Neuronal stem cell (in vitro differentiated cells): ENCODE results near the gene TBPL1.

Source experiments
- DNase-seq: peaks from one replicate; pipeline ENCODE4 v3.0.0-alpha.2; 2013; ENCODE audit warnings: low spot score
- H2AFZ ChIP-seq: one replicate; pipeline ENCODE4 v1.6.1; 2013; ENCODE audit warnings: mild to moderate bottlenecking, low read length, inconsistent platforms
- H2AK5ac ChIP-seq: 2 replicates; pipeline ENCODE4 v1.6.1; 2013; ENCODE audit warnings: low read depth, mild to moderate bottlenecking, inconsistent platforms, low read length, moderate library complexity, mixed read lengths
- H2BK120ac ChIP-seq: 2 replicates; pipeline ENCODE4 v1.6.1; 2013; ENCODE audit warnings: low read depth, mild to moderate bottlenecking, inconsistent platforms, low read length, moderate library complexity, mixed read lengths
- H2BK12ac ChIP-seq: one replicate; pipeline ENCODE4 v1.6.1; 2013; ENCODE audit warnings: low read length, inconsistent platforms
- H2BK15ac ChIP-seq: 2 replicates; pipeline ENCODE4 v1.6.1; 2013; ENCODE audit warnings: mild to moderate bottlenecking, low read length, inconsistent platforms, mixed read lengths
- H2BK5ac ChIP-seq: one replicate; pipeline ENCODE4 v1.6.1; 2013; ENCODE audit warnings: inconsistent platforms, mild to moderate bottlenecking, low read length, moderate library complexity
- H3K14ac ChIP-seq: one replicate; pipeline ENCODE4 v1.6.1; 2013; ENCODE audit warnings: low read length, inconsistent platforms
- H3K18ac ChIP-seq: 2 replicates; pipeline ENCODE4 v1.6.1; 2013; ENCODE audit warnings: low read length, inconsistent platforms
- H3K23ac ChIP-seq: 2 replicates; pipeline ENCODE4 v1.6.1; 2013; ENCODE audit warnings: low read depth, mild to moderate bottlenecking, mixed read lengths, low read length, inconsistent platforms; ENCODE audit not compliant: poor library complexity
- H3K27ac ChIP-seq: replicated peaks from 3 replicates; pipeline ENCODE4 v1.5.1; 2013; ENCODE audit warnings: low read length, inconsistent platforms
- H3K27me3 ChIP-seq, 3 experiments: 2 replicates each; pipeline ENCODE4 v1.6.1; 2013; ENCODE audit warnings: low read length in 3 of 3, mild to moderate bottlenecking in 2 of 3, inconsistent platforms in 1 of 3, low read depth in 1 of 3, mixed read lengths in 1 of 3, moderate library complexity in 1 of 3; ENCODE audit not compliant: control insufficient read depth in 3 of 3, insufficient read depth in 3 of 3
- H3K36me3 ChIP-seq, 2 donors: replicated peaks in 1 of 2; 2 replicates each; pipeline ENCODE4 v1.6.1; 2013; ENCODE audit warnings: low read length in 2 of 2; ENCODE audit not compliant: control insufficient read depth in 2 of 2, insufficient read depth in 2 of 2
- H3K4ac ChIP-seq: 2 replicates; pipeline ENCODE4 v1.6.1; 2013; ENCODE audit warnings: inconsistent platforms, mild to moderate bottlenecking, low read length, moderate library complexity
- H3K4me1 ChIP-seq, 2 donors: 1 replicate in 1 of 2; 2 replicates in 1 of 2; pipeline ENCODE4 v1.6.1; 2013; ENCODE audit warnings: low read length in 2 of 2, low read depth in 1 of 2; ENCODE audit not compliant: control insufficient read depth in 2 of 2, insufficient read depth in 1 of 2
- H3K4me2 ChIP-seq: one replicate; pipeline ENCODE4 v1.6.1; 2013; ENCODE audit warnings: mild to moderate bottlenecking, low read length, inconsistent platforms; ENCODE audit not compliant: insufficient read depth, poor library complexity, severe bottlenecking
- H3K4me3 ChIP-seq, 2 donors: 2 replicates each; pipeline ENCODE4 v1.5.1; 2013; ENCODE audit warnings: low read length in 2 of 2, mild to moderate bottlenecking in 2 of 2, inconsistent platforms in 1 of 2, moderate library complexity in 1 of 2
- H3K79me1 ChIP-seq: one replicate; pipeline ENCODE4 v1.6.1; 2013; ENCODE audit warnings: low read depth, mild to moderate bottlenecking, inconsistent platforms, low read length, moderate library complexity
- H3K9ac ChIP-seq: one replicate; pipeline ENCODE4 v1.6.1; 2013; ENCODE audit warnings: mild to moderate bottlenecking, low read depth, low read length, inconsistent platforms; ENCODE audit not compliant: poor library complexity
- H3K9me3 ChIP-seq, 2 donors: replicated peaks in 1 of 2; 2 replicates each; pipeline versions ENCODE3 to v1.6.1; 2013; ENCODE audit warnings: low read length in 2 of 2, mild to moderate bottlenecking in 2 of 2, inconsistent platforms in 1 of 2, low read depth in 1 of 2, mixed read lengths in 1 of 2, moderate library complexity in 1 of 2; ENCODE audit not compliant: control insufficient read depth in 2 of 2, insufficient read depth in 1 of 2
- H4K8ac ChIP-seq: one replicate; pipeline ENCODE4 v1.6.1; 2013; ENCODE audit warnings: low read depth, mild to moderate bottlenecking, inconsistent platforms, low read length, moderate library complexity
- H4K91ac ChIP-seq: one replicate; pipeline ENCODE4 v1.6.1; 2013; ENCODE audit warnings: low read length, low read depth, mild to moderate bottlenecking, inconsistent platforms; ENCODE audit not compliant: poor library complexity
- WGBS, 2 donors: extraction: QIAGEN DNeasy Blood & Tissue Kit; methylation state at CpG; one replicate each; pipeline ENCODE4 v1.1.7; 2013; ENCODE audit warnings: missing lambda C conversion rate in 2 of 2, mixed read lengths in 1 of 2; ENCODE audit not compliant: insufficient read length in 2 of 2, insufficient replicate concordance in 1 of 2; ENCODE audit errors: extremely low coverage in 2 of 2; 5-methylcytosine and 5-hydroxymethylcytosine counted together

Gene TBPL1

DNA sequence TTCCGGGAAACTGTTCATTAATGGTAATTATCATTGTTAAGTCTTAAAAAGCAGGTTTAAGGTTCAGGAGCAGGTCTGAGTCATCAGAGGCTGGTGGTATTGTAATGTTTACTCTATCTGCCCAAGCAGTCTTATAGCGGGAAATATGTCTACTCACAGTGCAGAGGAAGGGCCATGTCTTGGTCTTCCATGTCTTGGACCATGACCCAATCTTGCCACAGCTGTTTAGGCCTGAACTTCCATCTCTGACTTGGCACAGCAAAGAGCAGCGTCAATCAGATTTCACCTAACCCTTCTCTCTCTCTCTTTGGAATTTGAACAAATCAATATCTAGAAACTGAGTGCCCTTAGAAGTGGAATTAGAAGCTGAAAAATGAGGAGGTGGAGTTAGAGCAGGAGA is 73.6 kb downstream of the TBPL1 start:
- WGBS, 2 donors = no CpG with 5 or more reads among the region's 3 CpGs

DNA sequence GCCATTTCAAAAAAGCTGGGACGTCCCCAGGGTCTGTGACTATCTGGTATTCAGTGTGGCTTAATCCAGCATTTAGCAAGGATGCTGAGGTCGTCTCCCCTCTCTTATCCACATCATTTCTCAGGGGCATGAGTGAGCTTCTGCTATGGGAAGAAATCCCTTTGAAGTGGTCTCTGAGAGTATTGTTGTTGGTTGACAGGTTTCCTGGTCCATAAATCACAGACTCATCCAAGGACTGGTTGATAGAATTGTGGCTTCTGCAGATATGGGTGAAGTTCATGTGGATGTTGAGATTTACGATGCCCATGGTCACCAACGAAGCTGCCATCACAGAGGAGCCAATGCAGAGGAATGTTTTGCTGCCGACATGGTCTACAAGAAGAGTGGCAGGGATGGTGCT is 75.4 kb downstream of the TBPL1 start:
- Histone ChIP-seq H2BK5ac (no peak overlapping the region), H3K79me1 (no peaks in the 10 kb centered on the region), H3K4me1 (peaks cover 0 to 6% of the 10 kb centered on the region in 2 donors), H3K14ac (no peak overlapping the region), H2BK15ac (no peak overlapping the region), H3K36me3 (peaks cover 3 to 11% of the 10 kb centered on the region in 2 donors), H2AFZ (no peak overlapping the region), H2BK120ac (no peak overlapping the region), H3K9me3 (peaks cover 0 to 1% of the 10 kb centered on the region in 2 donors), H3K4me3 (no peak overlapping the region), H3K4me2 (no peak overlapping the region), H3K27me3 (no peaks in the 10 kb centered on the region), H2BK12ac (no peak overlapping the region), H3K18ac (no peak overlapping the region), H4K91ac (no peak overlapping the region), H3K4ac (no peak overlapping the region), H4K8ac (no peak overlapping the region), H2AK5ac (no peak overlapping the region), H3K23ac (no peak overlapping the region), H3K9ac (no peak overlapping the region), H3K27ac (no peak overlapping the region)
- no peak for DNase-seq
- no CpG with 5 or more reads among the region's 5 CpGs for WGBS, 2 donors

More for the DNA sequence above, 73.6 kb downstream of the TBPL1 start:
- Histone ChIP-seq H3K14ac (no peak overlapping the region), H3K4me2 (no peak overlapping the region), H3K27ac (no peak overlapping the region), H3K4me3 (no peak overlapping the region), H2AK5ac (no peak overlapping the region), H3K36me3 (peaks cover 3 to 11% of the 10 kb centered on the region in 2 donors), H2BK12ac (no peak overlapping the region), H3K23ac (no peak overlapping the region), H3K4ac (no peak overlapping the region), H2BK5ac (no peak overlapping the region), H4K91ac (no peak overlapping the region), H3K9me3 (peaks cover 0 to 1% of the 10 kb centered on the region in 2 donors), H3K9ac (no peak overlapping the region), H3K27me3 (no peaks in the 10 kb centered on the region), H2BK15ac (no peak overlapping the region), H4K8ac (no peak overlapping the region), H3K79me1 (no peaks in the 10 kb centered on the region), H2AFZ (no peak overlapping the region), H3K4me1 (peaks cover 0 to 6% of the 10 kb centered on the region in 2 donors), H2BK120ac (no peak overlapping the region), H3K18ac (peak overlapping the region; percentile 1)
- DNase-seq = no peak

DNA sequence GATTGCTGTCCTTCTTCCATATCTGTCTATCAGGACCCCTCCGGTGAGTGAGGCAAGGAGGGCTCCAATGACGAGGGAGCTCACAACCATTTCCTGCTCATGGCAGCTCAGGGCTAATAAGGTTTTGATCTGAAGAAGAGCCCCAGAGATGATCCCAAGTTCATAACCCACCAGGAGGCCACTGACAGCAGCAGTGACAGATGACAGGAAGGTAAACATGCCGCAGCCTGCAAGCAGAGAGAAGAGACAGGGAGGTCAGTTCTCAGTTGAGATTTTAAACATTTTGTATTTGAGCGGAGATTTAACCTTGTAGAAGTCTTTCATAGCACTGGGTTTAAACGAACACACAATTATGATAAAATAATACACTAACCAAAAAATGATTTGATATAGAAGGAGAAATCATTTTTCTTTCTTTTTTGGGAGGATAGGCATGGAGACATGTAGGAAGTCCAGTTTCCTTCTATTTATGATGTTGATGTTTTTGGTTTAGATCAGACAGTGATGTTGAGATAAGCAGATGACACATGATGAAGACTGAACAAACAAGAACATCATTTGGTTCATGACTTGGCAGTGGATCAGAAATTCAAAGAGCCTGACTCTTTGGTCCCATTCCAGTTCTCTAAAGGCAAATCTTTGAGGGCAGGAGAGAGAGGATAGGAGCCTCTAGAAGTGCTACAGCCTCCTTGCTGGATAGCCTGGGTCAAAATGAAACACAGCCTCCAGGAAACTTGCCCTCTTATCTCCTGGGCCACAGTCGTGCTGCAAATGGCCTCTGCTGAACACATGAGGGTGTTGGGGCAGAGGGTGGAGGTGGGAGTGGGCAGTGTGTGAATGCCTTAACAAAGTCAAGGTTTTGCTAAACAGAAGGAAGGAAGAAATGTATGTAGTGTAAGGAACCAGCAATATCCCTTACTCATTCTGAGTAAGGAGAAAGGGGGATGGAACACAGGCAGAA is 76.8 kb downstream of the TBPL1 start:
- H3K79me1 ChIP-seq = no peaks in the 10 kb centered on the region
- H3K14ac ChIP-seq = no peak overlapping the region

DNA sequence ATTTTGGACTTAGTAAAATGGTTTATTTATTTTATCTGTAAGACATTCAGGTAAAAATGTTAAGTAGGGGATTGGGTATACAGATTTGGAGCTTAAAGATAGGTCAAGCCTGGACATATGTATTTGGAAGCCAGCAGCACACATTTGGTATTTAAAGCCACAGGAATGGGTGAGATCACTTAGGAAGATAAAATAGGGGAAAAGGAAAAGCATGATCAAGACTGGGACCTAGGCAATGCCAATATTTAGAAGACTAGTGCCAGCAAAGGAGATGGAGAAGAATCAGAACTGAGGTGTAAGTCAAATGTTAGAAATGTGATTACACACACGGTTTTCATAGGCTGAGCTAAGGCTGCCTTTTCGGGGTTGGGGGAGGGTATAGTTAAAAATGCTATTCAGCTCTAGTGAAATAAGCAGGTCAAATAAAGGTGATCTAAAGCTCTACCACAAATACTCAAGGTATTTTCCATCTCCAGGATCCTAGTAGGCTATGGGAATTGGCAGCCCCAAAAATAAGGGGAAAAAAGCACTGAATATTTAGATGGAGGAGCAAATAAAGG is 78.8 kb downstream of the TBPL1 start:
- DNase-seq = no peak
- Histone ChIP-seq H3K4me2 (no peak overlapping the region), H3K9ac (no peak overlapping the region), H3K4me3 (no peak overlapping the region), H2AK5ac (no peak overlapping the region), H2AFZ (no peak overlapping the region), H2BK12ac (no peak overlapping the region), H3K27ac (no peak overlapping the region), H4K8ac (no peak overlapping the region), H4K91ac (no peak overlapping the region), H3K27me3 (no peaks in the 10 kb centered on the region), H3K36me3 (peaks cover 3 to 6% of the 10 kb centered on the region in 2 donors), H2BK15ac (no peak overlapping the region), H2BK120ac (no peak overlapping the region), H3K18ac (no peak overlapping the region), H3K23ac (no peak overlapping the region), H3K4ac (no peak overlapping the region), H3K14ac (no peak overlapping the region), H3K79me1 (no peaks in the 10 kb centered on the region), H3K4me1 (peaks cover 0 to 4% of the 10 kb centered on the region in 2 donors), H3K9me3 (peaks cover 0 to 7% of the 10 kb centered on the region in 2 donors), H2BK5ac (no peak overlapping the region)
- no CpG with 5 or more reads among the region's 2 CpGs for WGBS, 2 donors

More for the DNA sequence above, 76.8 kb downstream of the TBPL1 start:
- H3K27me3 ChIP-seq = no peaks in the 10 kb centered on the region
- H3K4me3 ChIP-seq = no peak overlapping the region
- H2BK12ac ChIP-seq = no peak overlapping the region
- no peak overlapping the region for H2AK5ac ChIP-seq
- no peak overlapping the region for H3K23ac ChIP-seq
- H2AFZ ChIP-seq = no peak overlapping the region
- H3K9me3 ChIP-seq = peaks cover 0 to 4% of the 10 kb centered on the region in 2 donors
- H3K36me3 ChIP-seq = peaks cover 3 to 8% of the 10 kb centered on the region in 2 donors
- no peak overlapping the region for H3K27ac ChIP-seq
- WGBS, 2 donors = no CpG with 5 or more reads among the region's 6 CpGs
- peak overlapping the region; percentile 6 for H3K18ac ChIP-seq
- H3K4ac ChIP-seq = no peak overlapping the region
- no peak overlapping the region for H4K91ac ChIP-seq
- DNase-seq = no peak
- no peak overlapping the region for H2BK5ac ChIP-seq
- no peak overlapping the region for H2BK15ac ChIP-seq
- H3K9ac ChIP-seq = no peak overlapping the region
- H2BK120ac ChIP-seq = no peak overlapping the region
- no peak overlapping the region for H3K4me2 ChIP-seq
- H3K4me1 ChIP-seq = peaks cover 0 to 6% of the 10 kb centered on the region in 2 donors
- no peak overlapping the region for H4K8ac ChIP-seq
